ENCODE results near the gene IL17RA. TPM values are rescaled to one million over a fixed set of nuclear protein-coding genes. Genes with fewer than 3 reads are reported as not detected.

The IL17RA gene
- total RNA-seq, 1 donor from 2014 or later: 11.8 TPM

- Mint-ChIP-seq H3K4me3 (no peak overlapping the region), H3K36me3 (no peaks in the 10 kb centered on the region), H3K27ac (no peak overlapping the region)
Observed at GRCh38 chr22:17104336-17104935, 19.6 kb downstream of the IL17RA start.

GRCh38 chr22:17105143-17106129 lies 20.6 kb downstream of the IL17RA start:
- no peak overlapping the region for H3K27ac Mint-ChIP-seq
- TF ChIP-seq CTCF (IDR thresholded peaks at IDR 0.05; ENCODE audit: unreplicated experiment): no peak
- H3K36me3 Mint-ChIP-seq: peaks cover 3% of the 10 kb centered on the region
- no peak overlapping the region for H3K4me3 Mint-ChIP-seq
- H3K27me3 Mint-ChIP-seq (ENCODE audit: low read depth): no peaks in the 10 kb centered on the region
- no peaks in the 10 kb centered on the region for H3K4me1 Mint-ChIP-seq
- H3K9me3 Mint-ChIP-seq: no peaks in the 10 kb centered on the region
- DNase-seq (ENCODE audit: low spot score in 2 of 2, unreplicated experiment in 2 of 2): no peak

More at GRCh38 chr22:17104336-17104935, 19.6 kb downstream of the IL17RA start:
- no peak for TF ChIP-seq CTCF (IDR thresholded peaks at IDR 0.05; ENCODE audit: unreplicated experiment)
- no peaks in the 10 kb centered on the region for H3K9me3 Mint-ChIP-seq
- no peaks in the 10 kb centered on the region for H3K27me3 Mint-ChIP-seq (ENCODE audit: low read depth)
- no peaks in the 10 kb centered on the region for H3K4me1 Mint-ChIP-seq
- no peak for DNase-seq (ENCODE audit: low spot score in 2 of 2, unreplicated experiment in 2 of 2)

GRCh38 chr22:17106161-17106784 lies 21.5 kb downstream of the IL17RA start:
- no peak overlapping the region for H3K27ac Mint-ChIP-seq
- H3K27me3 Mint-ChIP-seq (ENCODE audit: low read depth): no peaks in the 10 kb centered on the region
- H3K36me3 Mint-ChIP-seq: peaks cover 3% of the 10 kb centered on the region
- H3K9me3 Mint-ChIP-seq: no peaks in the 10 kb centered on the region
- no peak overlapping the region for H3K4me3 Mint-ChIP-seq
- no peak for TF ChIP-seq CTCF (IDR thresholded peaks at IDR 0.05; ENCODE audit: unreplicated experiment)
- H3K4me1 Mint-ChIP-seq: no peaks in the 10 kb centered on the region
- DNase-seq (ENCODE audit: low spot score in 2 of 2, unreplicated experiment in 2 of 2): no peak

GRCh38 chr22:17106785-17107546 lies 22.2 kb downstream of the IL17RA start:
- H3K36me3 Mint-ChIP-seq: peaks cover 3% of the 10 kb centered on the region
- DNase-seq (ENCODE audit: low spot score in 2 of 2, unreplicated experiment in 2 of 2): no peak
- H3K4me1 Mint-ChIP-seq: no peaks in the 10 kb centered on the region
- no peaks in the 10 kb centered on the region for H3K27me3 Mint-ChIP-seq (ENCODE audit: low read depth)
- no peaks in the 10 kb centered on the region for H3K9me3 Mint-ChIP-seq
- no peak overlapping the region for H3K4me3 Mint-ChIP-seq
- H3K27ac Mint-ChIP-seq: no peak overlapping the region
- TF ChIP-seq CTCF (IDR thresholded peaks at IDR 0.05; ENCODE audit: unreplicated experiment): no peak

GRCh38 chr22:17107547-17107810 lies 22.7 kb downstream of the IL17RA start:
- Mint-ChIP-seq H3K27ac (no peak overlapping the region), H3K4me1 (no peaks in the 10 kb centered on the region)

More at GRCh38 chr22:17107547-17107810, 22.7 kb downstream of the IL17RA start:
- Mint-ChIP-seq H3K36me3 (peaks cover 3% of the 10 kb centered on the region), H3K4me3 (no peak overlapping the region), H3K9me3 (no peaks in the 10 kb centered on the region), H3K27me3 (ENCODE audit: low read depth) (no peaks in the 10 kb centered on the region)
- no peak for DNase-seq (ENCODE audit: low spot score in 2 of 2, unreplicated experiment in 2 of 2)
- no peak for TF ChIP-seq CTCF (IDR thresholded peaks at IDR 0.05; ENCODE audit: unreplicated experiment)

Measured in mesothelial cell of epicardium (in vitro differentiated cells).